BJ (cell line): Measurements from ENCODE around the gene NFYA. TPM values are rescaled to one million over a fixed set of nuclear protein-coding genes. Genes with fewer than 3 reads are reported as not detected.

Source experiments
- CTCF ChIA-PET: fragments of 350-600 bp; formaldehyde crosslinking; extraction: SDS; loops from one replicate; lab custom pipeline; 2021; ENCODE audit warnings: antibody characterized with exemption, inconsistent platforms; lab: Yijun Ruan, JAX
- POLR2A ChIA-PET: fragments of 300-600 bp; sonication (Branson Sonifier 250); formaldehyde crosslinking; extraction: SDS; loops from one replicate; lab custom pipeline; 2021; ENCODE audit warnings: antibody characterized with exemption; lab: Charles Lee
- DNase-seq: peaks from one replicate; pipeline ENCODE4 v3.0.0-alpha.2; 2011; ENCODE audit warnings: low read depth
- H3K27me3 ChIP-seq: 2 replicates; pipeline ENCODE4 v1.6.0; 2011; ENCODE audit warnings: low read length; ENCODE audit not compliant: control insufficient read depth, insufficient read depth
- H3K36me3 ChIP-seq: 2 replicates; pipeline ENCODE4 v1.5.1; 2011; ENCODE audit warnings: low read length; ENCODE audit not compliant: control insufficient read depth, insufficient read depth
- H3K4me3 ChIP-seq: 2 replicates; pipeline ENCODE4 v1.5.1; 2011; ENCODE audit warnings: low read depth, mild to moderate bottlenecking, control low read depth, low read length
- CTCF ChIP-seq: IDR thresholded peaks from 2 replicates; pipeline ENCODE4 v1.5.1; 2011; ENCODE audit warnings: low read depth, mild to moderate bottlenecking, control low read depth, inconsistent platforms, low read length, moderate library complexity; ENCODE audit not compliant: insufficient read depth
- polyA plus RNA-seq: library from polyadenylated mRNA; depleted of rRNA; stranded (reverse); fragments of >200 nt; gene quantifications from 2 replicates; pipeline ENCODE4 v1.2.3, GENCODE V29; 2011

Gene NFYA
- polyA plus RNA-seq, 1 experiment: 7.6 TPM

- H3K36me3 ChIP-seq: no peaks in the 10 kb centered on the region
- ChIA-PET CTCF (interaction anchor here (0.5 to 4.6 kb wide), 6 partner anchors 8 to 45 kb away, joined by 3 to 23 read pairs (median 4); partner anchors contain the start of gene UNC5CL), POLR2A (no interaction called here)
- TF ChIP-seq CTCF: no peak
- no peak for DNase-seq
- H3K4me3 ChIP-seq: no peak overlapping the region
- H3K27me3 ChIP-seq: no peaks in the 10 kb centered on the region
Observed at GRCh38 chr6:41047306-41047705, 25.5 kb upstream of the NFYA start.

- no peaks in the 10 kb centered on the region for H3K27me3 ChIP-seq
- H3K36me3 ChIP-seq: no peaks in the 10 kb centered on the region
- no peak overlapping the region for H3K4me3 ChIP-seq
- no peak for DNase-seq
- no peak for TF ChIP-seq CTCF
- CTCF ChIA-PET: interaction anchor here (0.5 to 4.6 kb wide), 8 partner anchors 8 to 154 kb away, joined by 3 to 23 read pairs (median 4); partner anchors contain the start of gene UNC5CL
- POLR2A ChIA-PET: interaction anchor here (0.7 kb wide), 1 partner anchor 140 kb away, joined by 4 read pairs; no protein-coding TSS in a partner anchor
Observed at GRCh38 chr6:41047745-41048732, 24.7 kb upstream of the NFYA start.

GRCh38 chr6:41049521-41049920, 23.3 kb upstream of the NFYA start:
- ChIA-PET CTCF (interaction anchor here (0.6 to 4.6 kb wide), 8 partner anchors 10 to 155 kb away, joined by 3 to 23 read pairs (median 4); partner anchors contain the start of gene UNC5CL), POLR2A (no interaction called here)
- H3K4me3 ChIP-seq: no peak overlapping the region
- no peaks in the 10 kb centered on the region for H3K36me3 ChIP-seq
- no peak for TF ChIP-seq CTCF
- no peak for DNase-seq
- H3K27me3 ChIP-seq: no peaks in the 10 kb centered on the region

GRCh38 chr6:41049955-41050354, 22.8 kb upstream of the NFYA start:
- ChIA-PET CTCF (interaction anchor here (0.5 to 4.6 kb wide), 5 partner anchors 10 to 102 kb away, joined by 3 to 23 read pairs (median 5); partner anchors contain the start of gene UNC5CL), POLR2A (no interaction called here)
- TF ChIP-seq CTCF: no peak
- Histone ChIP-seq H3K36me3 (no peaks in the 10 kb centered on the region), H3K27me3 (no peaks in the 10 kb centered on the region), H3K4me3 (no peak overlapping the region)
- DNase-seq: no peak

GRCh38 chr6:41050536-41050935, 22.2 kb upstream of the NFYA start:
- TF ChIP-seq CTCF: no peak

More at GRCh38 chr6:41050536-41050935, 22.2 kb upstream of the NFYA start:
- no peak overlapping the region for H3K4me3 ChIP-seq
- H3K27me3 ChIP-seq: no peaks in the 10 kb centered on the region
- no peaks in the 10 kb centered on the region for H3K36me3 ChIP-seq
- POLR2A ChIA-PET: no interaction called here
- DNase-seq: no peak
- CTCF ChIA-PET: interaction anchor here (4.6 kb wide), 1 partner anchor 11 kb away, joined by 23 read pairs; the partner anchor contains the start of gene UNC5CL
